GM12801 (cell line): ENCODE data around the gene LRRC23.

ENCODE experiments used
- TF ChIP-seq, protein P1 (sequence below): IDR thresholded peaks from one replicate; pipeline ENCODE4 v1.5.1; 2011; ENCODE audit warnings: control low read depth; ENCODE audit not compliant: insufficient read length; ENCODE audit errors: extremely low read depth

LRRC23 gene

DNA sequence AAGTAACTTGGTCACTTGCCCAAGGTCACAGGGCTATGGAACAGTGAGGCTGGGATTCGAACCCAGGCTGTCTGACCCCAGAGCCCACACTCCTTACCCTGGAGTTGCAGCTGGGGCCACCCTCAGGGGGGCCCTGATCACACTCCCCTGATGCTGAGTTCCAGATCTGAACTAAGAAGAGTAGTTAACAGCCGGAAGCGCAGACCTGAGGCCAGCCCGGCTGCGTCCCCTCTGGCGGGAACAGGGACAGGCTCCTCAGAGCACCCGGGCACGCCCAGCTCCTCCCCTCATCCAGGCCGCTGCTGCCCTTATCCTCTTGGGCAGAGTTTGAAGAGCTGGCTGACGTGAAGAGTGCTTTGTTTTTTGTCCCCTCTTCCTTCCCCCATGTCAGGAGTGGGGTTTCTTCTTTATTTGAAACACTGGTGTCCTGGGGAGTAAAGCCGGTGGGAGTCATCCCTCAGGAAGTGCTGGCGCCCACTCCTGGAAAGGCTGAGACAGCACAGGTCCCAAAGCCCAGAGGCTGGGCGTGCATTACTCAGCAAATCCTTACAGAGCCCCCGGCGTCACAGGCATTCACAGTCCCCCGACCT is 57.2 kb downstream of the LRRC23 start:
- TF ChIP-seq, protein P1, sequence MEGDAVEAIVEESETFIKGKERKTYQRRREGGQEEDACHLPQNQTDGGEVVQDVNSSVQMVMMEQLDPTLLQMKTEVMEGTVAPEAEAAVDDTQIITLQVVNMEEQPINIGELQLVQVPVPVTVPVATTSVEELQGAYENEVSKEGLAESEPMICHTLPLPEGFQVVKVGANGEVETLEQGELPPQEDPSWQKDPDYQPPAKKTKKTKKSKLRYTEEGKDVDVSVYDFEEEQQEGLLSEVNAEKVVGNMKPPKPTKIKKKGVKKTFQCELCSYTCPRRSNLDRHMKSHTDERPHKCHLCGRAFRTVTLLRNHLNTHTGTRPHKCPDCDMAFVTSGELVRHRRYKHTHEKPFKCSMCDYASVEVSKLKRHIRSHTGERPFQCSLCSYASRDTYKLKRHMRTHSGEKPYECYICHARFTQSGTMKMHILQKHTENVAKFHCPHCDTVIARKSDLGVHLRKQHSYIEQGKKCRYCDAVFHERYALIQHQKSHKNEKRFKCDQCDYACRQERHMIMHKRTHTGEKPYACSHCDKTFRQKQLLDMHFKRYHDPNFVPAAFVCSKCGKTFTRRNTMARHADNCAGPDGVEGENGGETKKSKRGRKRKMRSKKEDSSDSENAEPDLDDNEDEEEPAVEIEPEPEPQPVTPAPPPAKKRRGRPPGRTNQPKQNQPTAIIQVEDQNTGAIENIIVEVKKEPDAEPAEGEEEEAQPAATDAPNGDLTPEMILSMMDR: no peak

DNA sequence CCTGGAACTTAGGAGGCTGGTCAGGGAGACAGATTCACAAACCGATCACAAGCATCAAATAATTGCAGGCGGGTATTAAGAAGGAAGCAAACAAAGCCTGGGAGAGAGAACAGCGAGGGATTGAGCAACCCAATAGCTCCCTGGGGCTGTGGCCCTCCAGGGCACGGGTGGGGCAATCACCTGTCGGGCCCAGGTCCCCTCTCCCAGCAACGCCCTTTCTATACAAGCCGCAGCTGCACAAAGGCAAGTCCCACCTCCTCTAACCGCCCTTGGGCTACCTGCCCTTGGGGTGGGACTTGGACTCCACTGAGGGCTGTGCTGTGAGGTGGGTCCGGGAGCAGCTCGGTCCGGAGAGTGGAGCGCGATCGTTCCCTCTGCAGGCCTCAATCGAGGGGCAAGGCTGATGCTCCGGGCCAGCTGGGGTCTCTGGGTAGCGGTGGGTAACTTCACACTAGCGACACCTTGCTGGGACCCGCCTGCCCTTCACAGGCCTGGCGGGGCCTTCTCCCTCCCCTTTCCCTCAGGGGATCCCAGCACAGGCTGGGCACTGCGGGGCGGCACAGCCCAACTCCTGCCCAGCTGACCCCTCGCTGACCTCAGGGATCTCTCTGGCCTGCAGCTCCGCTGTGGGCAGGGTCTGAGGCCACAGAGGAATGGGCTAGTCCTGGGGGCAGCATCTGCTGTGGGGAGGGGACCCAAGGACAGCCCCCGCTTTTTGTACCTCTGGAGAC is 57.8 kb downstream of the LRRC23 start:
- TF ChIP-seq, protein P1: no peak

DNA sequence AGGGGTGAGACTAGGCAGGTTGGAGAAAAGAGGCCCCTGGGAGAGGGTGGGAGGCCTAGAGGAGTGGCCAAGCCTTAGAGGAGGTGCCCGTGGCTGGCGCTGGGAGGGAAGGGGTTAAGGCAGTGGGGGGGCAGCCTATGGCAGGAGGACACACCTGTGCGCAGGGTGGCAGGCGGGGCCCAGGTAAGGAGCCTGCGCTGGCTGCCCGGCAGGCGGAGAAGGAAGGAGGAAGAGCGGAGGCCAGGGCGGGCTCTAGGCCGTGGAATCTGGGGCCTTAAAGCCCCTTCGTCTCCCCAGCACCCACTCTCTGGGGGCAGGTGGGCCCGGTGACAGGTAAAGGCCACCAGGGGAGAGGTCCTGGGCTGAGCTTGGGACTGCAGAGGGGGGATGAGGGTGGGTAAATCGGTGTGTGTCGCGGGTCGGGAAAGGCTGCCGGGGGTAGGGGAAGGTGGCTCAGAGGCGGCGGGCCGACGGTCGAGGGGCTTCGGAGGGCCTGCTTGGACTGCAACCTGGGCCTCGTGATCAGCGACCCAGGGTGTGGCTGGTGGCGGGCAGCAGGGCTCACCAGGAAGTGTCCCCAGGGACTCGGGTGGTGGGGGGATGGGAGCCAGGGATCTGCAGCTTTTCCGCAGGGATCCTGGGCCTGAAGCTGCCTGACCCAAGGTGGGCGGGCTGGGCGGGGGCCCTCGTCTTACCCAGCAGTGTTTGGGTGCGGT is 58.6 kb downstream of the LRRC23 start:
- TF ChIP-seq, protein P1: no peak
